ENCODE results near the gene LIG4.

GRCh38 chr13:108194435-108194936 lies 20.9 kb downstream of the LIG4 start:
- TF ChIP-seq CTCF (IDR thresholded peaks at IDR 0.05; ENCODE audit: low read length) (no peak), EZH2 (IDR thresholded peaks at IDR 0.05; ENCODE audit: borderline replicate concordance, low read length) (no peak)
